ENCODE measurements around the gene MED23. TPM values are rescaled to one million over a fixed set of nuclear protein-coding genes. Genes with fewer than 3 reads are reported as not detected.

MED23 gene
- total and polyA plus RNA-seq, 2 experiments from 2014 or later = 8.6 to 23.6 TPM

GRCh38 chr6:131532580-131533039, 95.4 kb downstream of the MED23 start:
- Mint-ChIP-seq H3K27ac (no peak overlapping the region), H3K4me3 (no peak overlapping the region), H3K4me1 (peaks cover 2% of the 10 kb centered on the region; the same call in 2 of the 3 replicates), H3K36me3 (ENCODE audit: low read depth) (no peaks in the 10 kb centered on the region), H3K9me3 (no peaks in the 10 kb centered on the region; the same call in 1 of the 3 replicates), H3K27me3 (ENCODE audit: insufficient read depth, low read depth, poor library complexity) (no peaks in the 10 kb centered on the region)
- no peak overlapping the region for H3K27ac ChIP-seq (ENCODE audit: low read depth)
- H3K4me1 ChIP-seq (ENCODE audit: insufficient read depth) = 0 out of 2 replicates have a peak, but pooled peaks cover 7% of the 10 kb centered on the region
- no peaks in the 10 kb centered on the region for H3K36me3 ChIP-seq (ENCODE audit: insufficient read depth)
- H4K20me1 ChIP-seq (replicated peaks; ENCODE audit: insufficient read depth) = no peaks in the 10 kb centered on the region
- TF ChIP-seq CREB1 (CRISPR knock-in tag; IDR thresholded peaks at IDR 0.05; ENCODE audit: low read depth) (no peak), NANOG (IDR thresholded peaks at IDR 0.05; ENCODE audit: borderline replicate concordance) (no peak), EZH2phosphoT487 (IDR thresholded peaks at IDR 0.05; ENCODE audit: unreplicated experiment) (no peak), REST (IDR thresholded peaks at IDR 0.05; ENCODE audit: unreplicated experiment) (no peak), EZH2 (IDR thresholded peaks at IDR 0.05; ENCODE audit: low read depth, unreplicated experiment) (no peak), CTCF (conservative IDR thresholded peaks at IDR 0.05; ENCODE audit: low read depth in 2 of 2) (no peak), ZNF331 (CRISPR knock-in tag; IDR thresholded peaks at IDR 0.05; ENCODE audit: low read depth) (no peak), POLR2AphosphoS5 (IDR thresholded peaks at IDR 0.05; ENCODE audit: low read depth) (no peak), STAT1 (IDR thresholded peaks at IDR 0.05; ENCODE audit: unreplicated experiment) (no peak)
- TF ChIP-seq, protein P1, sequence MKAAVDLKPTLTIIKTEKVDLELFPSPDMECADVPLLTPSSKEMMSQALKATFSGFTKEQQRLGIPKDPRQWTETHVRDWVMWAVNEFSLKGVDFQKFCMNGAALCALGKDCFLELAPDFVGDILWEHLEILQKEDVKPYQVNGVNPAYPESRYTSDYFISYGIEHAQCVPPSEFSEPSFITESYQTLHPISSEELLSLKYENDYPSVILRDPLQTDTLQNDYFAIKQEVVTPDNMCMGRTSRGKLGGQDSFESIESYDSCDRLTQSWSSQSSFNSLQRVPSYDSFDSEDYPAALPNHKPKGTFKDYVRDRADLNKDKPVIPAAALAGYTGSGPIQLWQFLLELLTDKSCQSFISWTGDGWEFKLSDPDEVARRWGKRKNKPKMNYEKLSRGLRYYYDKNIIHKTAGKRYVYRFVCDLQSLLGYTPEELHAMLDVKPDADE (IDR thresholded peaks at IDR 0.05) = no peak
- TF ChIP-seq, protein P2, sequence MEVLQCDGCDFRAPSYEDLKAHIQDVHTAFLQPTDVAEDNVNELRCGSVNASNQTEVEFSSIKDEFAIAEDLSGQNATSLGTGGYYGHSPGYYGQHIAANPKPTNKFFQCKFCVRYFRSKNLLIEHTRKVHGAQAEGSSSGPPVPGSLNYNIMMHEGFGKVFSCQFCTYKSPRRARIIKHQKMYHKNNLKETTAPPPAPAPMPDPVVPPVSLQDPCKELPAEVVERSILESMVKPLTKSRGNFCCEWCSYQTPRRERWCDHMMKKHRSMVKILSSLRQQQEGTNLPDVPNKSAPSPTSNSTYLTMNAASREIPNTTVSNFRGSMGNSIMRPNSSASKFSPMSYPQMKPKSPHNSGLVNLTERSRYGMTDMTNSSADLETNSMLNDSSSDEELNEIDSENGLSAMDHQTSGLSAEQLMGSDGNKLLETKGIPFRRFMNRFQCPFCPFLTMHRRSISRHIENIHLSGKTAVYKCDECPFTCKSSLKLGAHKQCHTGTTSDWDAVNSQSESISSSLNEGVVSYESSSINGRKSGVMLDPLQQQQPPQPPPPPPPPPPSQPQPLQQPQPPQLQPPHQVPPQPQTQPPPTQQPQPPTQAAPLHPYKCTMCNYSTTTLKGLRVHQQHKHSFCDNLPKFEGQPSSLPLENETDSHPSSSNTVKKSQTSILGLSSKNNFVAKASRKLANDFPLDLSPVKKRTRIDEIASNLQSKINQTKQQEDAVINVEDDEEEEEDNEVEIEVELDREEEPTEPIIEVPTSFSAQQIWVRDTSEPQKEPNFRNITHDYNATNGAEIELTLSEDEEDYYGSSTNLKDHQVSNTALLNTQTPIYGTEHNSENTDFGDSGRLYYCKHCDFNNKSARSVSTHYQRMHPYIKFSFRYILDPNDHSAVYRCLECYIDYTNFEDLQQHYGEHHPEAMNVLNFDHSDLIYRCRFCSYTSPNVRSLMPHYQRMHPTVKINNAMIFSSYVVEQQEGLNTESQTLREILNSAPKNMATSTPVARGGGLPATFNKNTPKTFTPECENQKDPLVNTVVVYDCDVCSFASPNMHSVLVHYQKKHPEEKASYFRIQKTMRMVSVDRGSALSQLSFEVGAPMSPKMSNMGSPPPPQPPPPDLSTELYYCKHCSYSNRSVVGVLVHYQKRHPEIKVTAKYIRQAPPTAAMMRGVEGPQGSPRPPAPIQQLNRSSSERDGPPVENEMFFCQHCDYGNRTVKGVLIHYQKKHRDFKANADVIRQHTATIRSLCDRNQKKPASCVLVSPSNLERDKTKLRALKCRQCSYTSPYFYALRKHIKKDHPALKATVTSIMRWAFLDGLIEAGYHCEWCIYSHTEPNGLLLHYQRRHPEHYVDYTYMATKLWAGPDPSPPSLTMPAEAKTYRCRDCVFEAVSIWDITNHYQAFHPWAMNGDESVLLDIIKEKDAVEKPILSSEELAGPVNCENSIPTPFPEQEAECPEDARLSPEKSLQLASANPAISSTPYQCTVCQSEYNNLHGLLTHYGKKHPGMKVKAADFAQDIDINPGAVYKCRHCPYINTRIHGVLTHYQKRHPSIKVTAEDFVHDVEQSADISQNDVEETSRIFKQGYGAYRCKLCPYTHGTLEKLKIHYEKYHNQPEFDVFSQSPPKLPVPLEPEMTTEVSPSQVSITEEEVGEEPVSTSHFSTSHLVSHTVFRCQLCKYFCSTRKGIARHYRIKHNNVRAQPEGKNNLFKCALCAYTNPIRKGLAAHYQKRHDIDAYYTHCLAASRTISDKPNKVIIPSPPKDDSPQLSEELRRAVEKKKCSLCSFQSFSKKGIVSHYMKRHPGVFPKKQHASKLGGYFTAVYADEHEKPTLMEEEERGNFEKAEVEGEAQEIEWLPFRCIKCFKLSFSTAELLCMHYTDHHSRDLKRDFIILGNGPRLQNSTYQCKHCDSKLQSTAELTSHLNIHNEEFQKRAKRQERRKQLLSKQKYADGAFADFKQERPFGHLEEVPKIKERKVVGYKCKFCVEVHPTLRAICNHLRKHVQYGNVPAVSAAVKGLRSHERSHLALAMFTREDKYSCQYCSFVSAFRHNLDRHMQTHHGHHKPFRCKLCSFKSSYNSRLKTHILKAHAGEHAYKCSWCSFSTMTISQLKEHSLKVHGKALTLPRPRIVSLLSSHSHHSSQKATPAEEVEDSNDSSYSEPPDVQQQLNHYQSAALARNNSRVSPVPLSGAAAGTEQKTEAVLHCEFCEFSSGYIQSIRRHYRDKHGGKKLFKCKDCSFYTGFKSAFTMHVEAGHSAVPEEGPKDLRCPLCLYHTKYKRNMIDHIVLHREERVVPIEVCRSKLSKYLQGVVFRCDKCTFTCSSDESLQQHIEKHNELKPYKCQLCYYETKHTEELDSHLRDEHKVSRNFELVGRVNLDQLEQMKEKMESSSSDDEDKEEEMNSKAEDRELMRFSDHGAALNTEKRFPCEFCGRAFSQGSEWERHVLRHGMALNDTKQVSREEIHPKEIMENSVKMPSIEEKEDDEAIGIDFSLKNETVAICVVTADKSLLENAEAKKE (CRISPR knock-in tag; IDR thresholded peaks at IDR 0.05) = no peak
- no peak overlapping the region for H3K4me2 ChIP-seq
- H3F3A ChIP-seq (replicated peaks; ENCODE audit: low read depth) = no peaks in the 10 kb centered on the region
- ATAC-seq (no peak), DNase-seq (ENCODE audit: low spot score) (no peak)
- H3K9me2 ChIP-seq (ENCODE audit: insufficient read depth) = 0 out of 2 replicates have a peak, but pooled peaks cover under 1% of the 10 kb centered on the region
- no peak overlapping the region; the same call in 1 of the 2 replicates for H2AFZ ChIP-seq
- H3K4me3 ChIP-seq = no peak overlapping the region
- no peaks in the 10 kb centered on the region for H3K79me2 ChIP-seq (replicated peaks; ENCODE audit: insufficient read depth)
- no peaks in the 10 kb centered on the region for H3K27me3 ChIP-seq (ENCODE audit: insufficient read depth)
